Neural progenitor cell (in vitro differentiated cells): Measurements from ENCODE around the gene GMCL2.

Source experiments
- EZH2 ChIP-seq: fragments of 200-600 bp; sonication (generic); IDR thresholded peaks from 2 replicates; pipeline ENCODE4 v1.6.1; 2017; ENCODE audit warnings: antibody characterized with exemption, mild to moderate bottlenecking, moderate library complexity
- EZH2phosphoT487 ChIP-seq: fragments of 200-600 bp; sonication (generic); IDR thresholded peaks from 2 replicates; pipeline ENCODE4 v1.6.1; 2017; ENCODE audit warnings: antibody characterized with exemption
- TF ChIP-seq, protein P1 (sequence below): fragments of 200-600 bp; sonication (generic); IDR thresholded peaks from 2 replicates; pipeline ENCODE4 v1.5.1; 2017; ENCODE audit warnings: antibody characterized with exemption, mild to moderate bottlenecking

GRCh38 chr5:178228609-178229008, 41.4 kb upstream of the GMCL2 start:
- TF ChIP-seq, protein P1, sequence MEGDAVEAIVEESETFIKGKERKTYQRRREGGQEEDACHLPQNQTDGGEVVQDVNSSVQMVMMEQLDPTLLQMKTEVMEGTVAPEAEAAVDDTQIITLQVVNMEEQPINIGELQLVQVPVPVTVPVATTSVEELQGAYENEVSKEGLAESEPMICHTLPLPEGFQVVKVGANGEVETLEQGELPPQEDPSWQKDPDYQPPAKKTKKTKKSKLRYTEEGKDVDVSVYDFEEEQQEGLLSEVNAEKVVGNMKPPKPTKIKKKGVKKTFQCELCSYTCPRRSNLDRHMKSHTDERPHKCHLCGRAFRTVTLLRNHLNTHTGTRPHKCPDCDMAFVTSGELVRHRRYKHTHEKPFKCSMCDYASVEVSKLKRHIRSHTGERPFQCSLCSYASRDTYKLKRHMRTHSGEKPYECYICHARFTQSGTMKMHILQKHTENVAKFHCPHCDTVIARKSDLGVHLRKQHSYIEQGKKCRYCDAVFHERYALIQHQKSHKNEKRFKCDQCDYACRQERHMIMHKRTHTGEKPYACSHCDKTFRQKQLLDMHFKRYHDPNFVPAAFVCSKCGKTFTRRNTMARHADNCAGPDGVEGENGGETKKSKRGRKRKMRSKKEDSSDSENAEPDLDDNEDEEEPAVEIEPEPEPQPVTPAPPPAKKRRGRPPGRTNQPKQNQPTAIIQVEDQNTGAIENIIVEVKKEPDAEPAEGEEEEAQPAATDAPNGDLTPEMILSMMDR: no peak
- TF ChIP-seq EZH2phosphoT487: no peak
- no peak for TF ChIP-seq EZH2
